RKO (cell line): ENCODE measurements around the gene SGCD.

Experiments used
- DNase-seq: peaks from one replicate; pipeline ENCODE4 v3.0.0-alpha.2; 2016; ENCODE audit warnings: low spot score

SGCD gene

DNA sequence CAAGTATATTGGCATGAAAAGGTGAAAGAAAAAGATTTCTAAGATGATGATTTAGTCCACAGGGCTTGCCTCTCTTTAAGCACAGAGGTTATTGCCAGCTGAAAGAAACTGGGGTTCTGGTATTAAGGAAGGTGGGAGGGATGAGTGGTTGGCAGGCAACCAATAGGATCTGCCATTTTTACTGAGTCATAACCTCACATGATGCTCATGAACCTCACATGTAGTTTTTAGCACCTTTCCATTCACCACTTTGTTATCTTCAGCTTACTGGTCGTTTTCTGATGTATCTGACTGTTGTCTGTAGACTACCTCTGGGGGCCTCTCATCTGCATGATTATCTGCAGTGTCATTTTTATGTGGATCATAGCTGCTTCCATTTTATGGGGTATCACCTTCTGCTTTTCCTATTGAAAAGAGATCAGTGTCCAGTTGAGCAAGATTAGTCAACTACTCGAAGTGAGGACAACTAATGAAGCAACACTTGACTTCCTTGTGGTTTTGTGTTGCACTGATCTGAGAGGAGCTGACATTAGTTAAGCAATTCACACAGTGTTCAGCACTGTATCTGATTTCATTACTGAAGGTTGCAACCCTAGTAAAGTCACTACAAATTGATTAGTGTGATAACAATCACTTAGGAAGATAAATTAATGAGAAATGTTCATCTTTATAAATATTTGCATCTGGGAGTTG is 186.3 kb downstream of the SGCD start:
- DNase-seq, result no peak

DNA sequence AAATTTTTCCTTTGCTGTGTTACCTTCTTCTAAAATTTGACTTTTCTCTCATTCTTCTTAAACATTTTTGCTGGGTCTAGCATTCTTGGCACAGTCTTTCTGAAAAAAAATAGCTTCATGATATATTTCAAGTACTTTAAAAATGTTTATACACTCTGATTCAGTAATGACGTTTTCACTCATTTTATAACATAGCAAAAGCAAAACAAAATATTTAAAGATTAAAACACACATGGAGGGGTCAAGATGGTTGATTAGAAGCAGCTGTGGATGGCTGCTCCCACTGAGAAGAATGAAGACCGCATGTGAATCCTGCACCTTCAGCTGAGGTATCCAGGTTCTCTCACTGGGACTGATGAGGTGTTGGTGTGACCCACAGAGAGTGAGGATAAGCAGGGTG is 188.2 kb downstream of the SGCD start:
- no peak for DNase-seq

DNA sequence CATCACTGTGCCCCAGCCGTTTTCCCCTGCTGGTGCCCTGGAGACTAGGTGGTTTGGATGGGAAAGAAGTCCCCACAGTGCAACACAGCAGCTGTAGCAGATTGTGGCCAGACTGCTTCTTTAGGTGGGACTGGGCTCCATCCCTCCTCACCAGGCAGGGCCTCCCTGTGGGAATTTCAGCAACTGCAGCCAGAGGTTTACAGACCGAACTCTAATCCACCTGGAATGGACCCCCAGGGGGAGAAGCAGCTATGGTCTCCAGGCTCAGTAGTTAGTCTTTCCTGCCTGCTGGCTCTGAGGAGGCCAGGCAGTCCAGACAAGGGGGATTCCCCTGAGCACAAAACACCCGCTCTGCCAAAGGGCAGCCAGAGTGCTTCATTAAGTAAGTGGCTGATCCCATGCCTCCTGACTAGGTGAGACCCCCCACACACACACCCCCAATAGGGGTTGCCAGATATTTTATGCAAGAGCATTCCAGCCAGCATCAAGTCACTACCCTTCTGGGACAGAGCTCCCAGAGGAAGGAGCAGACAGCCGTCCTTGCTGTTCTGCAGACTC is 188.9 kb downstream of the SGCD start:
- DNase-seq, result no peak

DNA sequence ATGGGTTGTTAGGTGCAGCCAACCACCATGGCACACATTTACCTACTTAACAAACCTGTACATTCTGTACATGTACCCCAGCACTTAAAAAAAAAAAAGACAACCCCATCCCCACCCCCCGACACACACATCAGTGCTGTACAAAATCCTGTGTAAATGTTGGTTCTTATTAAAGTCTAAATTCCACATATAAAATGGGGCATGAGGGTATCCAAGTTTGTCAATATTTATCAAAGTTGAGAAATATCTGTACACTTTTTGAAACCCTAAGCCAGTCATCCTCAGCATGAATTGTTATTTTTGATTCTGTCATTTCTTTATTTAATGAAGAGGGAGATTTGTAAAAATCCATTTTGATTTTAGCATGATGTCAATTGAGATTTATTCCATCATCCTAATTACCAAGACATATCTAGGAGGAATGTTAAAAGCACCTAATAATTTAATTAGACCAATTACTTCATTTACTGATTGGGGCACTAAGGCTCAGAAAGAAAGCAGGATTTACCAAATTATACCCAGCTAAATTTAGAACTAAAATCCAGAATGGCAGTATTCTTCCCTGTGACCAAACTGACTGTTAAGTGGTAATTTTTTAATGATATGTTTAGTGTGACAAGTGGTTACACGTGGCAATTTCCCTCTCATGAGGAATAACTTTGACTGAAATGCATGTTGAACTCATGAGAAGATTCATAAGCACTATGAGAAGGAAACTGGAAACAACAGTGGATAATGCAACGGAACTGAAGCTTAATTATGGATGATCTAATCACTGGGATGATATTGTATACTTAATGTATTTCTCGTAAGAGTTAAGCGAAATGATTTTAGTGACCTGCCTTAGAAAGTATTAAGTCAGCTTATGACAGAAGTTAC is 195.9 kb downstream of the SGCD start:
- no peak for DNase-seq

DNA sequence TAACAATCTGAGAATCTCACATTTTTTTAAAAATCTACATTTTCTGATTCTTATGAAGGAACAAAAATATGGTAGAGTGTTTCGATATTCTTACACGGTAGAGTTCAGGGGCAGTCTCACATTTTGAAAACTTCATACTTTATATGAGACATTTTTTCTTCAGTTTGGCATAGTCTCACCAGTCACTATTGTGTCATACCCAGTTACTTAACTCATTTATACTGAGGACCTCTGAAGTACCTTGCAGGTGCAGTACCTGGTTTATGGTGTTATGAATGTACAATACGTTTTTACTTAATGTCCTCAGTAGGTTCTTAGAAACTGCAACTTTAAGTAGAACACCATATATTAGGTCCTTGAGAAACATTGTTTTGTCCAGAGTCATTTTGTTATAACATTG is 196.6 kb downstream of the SGCD start:
- DNase-seq, result no peak

DNA sequence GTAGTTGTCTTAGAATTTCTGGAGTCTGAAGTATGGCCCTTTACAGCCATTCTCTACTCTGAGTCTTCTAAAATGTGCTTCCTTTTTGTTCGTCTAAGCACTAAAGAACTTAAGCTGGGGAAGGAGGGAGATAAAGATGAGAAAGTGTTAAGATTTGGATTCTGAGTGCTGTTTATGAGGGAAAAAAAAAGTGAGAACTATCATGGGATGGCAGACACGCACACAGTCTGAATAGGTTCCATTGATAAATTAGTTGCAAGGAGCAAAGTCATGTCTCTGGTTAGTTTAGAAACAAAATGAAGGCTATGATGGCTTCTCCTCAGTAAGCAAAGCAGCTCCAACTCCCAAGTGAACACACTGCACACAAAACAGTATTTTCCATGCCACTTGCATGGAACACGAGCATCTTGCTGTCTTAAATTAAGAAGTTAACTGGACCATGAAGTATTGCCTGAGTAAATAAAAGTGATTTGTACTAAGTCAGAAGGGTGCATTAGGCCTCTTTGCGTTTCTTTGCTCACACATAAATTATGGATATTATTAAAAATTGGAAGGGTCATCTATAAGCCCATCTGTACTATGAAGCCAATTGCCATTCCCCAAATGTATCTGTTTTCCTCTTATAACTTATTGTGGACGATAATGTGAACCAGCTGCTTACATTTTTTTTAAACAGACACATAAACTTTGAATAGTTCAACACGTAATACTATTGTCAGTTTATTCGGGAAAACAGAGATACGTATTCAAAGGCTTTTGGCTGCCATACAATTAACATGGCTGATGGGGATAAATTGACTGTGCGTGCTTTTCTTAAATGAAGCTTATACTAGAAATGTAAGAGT is 199.3 kb downstream of the SGCD start:
- no peak for DNase-seq

DNA sequence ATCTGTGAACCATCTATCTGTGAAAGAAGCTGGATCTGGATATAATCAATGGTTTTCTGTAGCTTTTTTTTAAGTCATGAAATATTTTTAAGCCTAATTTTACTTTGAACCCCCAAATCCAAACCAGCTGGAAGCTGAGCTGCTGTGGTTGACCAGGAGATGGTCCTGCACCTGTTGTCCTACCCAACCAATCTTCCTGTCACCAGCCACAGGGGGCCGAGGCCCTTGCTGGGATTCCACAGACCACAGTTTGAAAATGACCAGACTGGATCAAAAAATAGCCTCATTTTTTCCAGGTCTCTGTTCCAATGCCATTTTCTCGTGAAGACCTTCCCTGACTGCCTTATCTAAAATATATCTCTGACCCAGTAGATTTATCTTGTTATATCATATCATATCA is 200.6 kb downstream of the SGCD start:
- DNase-seq, result no peak

DNA sequence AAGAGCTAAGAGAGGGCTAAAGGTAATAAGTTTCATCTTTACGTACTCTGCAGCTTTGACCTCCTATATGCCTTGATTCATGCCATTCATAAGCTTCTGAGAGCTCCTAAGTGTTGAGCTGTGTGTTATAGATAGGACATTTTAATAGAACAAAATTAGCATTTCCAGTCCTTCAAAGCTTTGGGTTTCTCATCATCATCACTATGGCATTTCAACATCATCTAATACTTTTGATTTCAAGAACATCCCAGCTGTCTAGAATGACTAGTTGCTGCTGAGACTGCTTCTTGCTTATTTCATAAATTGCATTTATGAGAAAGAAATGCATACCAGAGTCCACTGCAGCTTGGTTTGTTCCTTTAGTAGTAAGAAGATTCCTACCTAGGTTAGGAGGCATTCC is 201.7 kb downstream of the SGCD start:
- no peak for DNase-seq

DNA sequence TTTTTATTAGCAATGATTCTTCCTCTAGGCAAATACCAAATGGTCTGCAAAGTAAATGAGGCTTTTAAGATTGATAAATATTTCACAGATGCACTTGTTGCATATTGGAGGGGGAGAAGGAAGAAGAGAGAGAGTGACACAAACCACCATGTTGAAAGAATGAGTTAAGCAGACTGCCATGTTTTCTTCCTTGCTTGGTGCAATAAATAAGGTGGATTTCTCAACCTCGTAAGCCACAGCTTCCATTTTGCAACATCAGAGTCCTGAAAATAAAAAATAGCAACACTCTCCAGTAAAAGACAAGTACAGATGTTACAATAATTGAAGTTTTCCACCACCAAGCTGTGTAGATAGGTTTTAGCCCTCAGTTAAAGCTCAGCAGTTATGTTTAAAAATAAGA is 202.9 kb downstream of the SGCD start:
- no peak for DNase-seq

DNA sequence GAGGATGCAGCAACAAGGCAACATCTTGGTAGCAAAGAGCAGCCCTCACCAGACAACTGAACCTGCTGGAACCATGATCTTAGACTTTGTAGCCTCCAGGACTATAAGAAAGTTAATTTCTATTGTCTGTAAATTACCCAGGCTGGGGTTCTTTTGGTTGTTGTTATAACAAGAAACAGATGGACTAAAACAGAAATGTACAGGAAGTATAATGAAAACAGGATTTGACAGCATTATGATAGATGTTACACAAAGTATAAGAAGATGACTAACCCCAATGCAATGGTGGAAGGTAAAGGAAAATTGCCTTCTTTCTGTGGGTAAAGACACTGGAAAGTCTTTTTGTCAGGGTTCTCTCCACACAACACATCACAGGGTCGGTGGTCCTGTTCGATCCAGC is 204.2 kb downstream of the SGCD start:
- no peak for DNase-seq

DNA sequence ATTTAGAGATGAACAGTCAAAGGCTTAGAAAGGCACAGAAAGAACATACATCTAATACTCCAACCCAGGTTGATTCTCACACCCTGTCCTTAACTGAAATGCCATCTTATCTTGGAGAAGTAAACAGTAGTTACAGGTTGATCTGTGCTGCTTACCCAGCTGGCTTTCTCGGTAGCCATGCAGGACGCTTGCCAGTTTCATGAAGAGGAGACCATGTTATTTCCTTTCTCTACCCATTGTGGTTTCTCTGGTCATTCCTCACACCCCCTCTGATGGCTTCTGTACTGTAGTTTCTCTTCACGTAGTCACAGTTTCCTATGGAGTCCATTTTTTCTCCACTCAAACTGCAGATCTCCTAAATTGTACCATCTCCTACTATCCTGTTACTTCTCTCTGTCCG is 206.0 kb downstream of the SGCD start:
- DNase-seq, result no peak

DNA sequence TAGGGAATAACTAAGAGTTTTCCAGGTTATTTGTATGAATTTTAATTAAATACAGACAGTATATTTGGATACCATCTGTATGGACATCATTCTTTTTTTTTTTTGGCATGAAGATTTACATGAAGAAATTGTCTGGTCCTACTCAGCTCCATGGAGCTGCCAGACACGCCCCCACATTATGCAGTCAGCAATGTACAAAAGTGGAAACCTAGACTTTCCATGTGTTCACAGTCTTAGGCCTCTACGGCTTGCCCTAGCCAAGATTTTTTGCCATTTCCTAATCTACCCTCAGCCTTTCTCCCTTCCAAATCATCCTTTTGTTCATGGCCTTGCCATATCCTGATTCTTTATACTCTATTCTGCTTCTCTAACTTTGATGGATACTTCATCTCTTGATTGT is 207.1 kb downstream of the SGCD start:
- DNase-seq, result no peak

DNA sequence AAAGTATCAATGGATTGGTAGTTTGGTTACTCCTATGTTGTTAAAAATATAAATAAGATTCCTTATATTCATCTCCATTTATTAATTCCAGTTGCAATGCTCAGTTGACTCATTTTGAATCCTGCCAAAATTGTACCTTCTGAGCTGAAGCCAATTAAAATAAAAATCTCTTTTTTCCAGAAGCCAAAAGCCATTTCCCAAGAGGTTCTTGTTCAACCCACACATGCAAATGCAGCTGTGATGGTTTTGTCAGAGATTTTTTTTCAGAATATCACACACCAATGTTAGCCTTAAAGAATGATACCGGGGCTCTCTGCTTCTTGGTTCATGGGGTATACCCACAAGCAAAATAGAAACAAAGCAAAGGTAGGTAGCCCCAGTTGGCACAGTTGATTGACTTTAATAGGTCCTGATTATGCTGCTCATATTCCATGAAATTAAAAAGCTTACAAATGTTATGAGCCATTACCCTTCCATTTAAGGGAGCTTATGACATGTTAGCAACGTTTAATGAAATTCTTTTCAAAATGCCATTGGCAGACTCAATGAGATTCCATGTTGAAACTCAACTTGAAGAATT is 208.0 kb downstream of the SGCD start:
- no peak for DNase-seq

DNA sequence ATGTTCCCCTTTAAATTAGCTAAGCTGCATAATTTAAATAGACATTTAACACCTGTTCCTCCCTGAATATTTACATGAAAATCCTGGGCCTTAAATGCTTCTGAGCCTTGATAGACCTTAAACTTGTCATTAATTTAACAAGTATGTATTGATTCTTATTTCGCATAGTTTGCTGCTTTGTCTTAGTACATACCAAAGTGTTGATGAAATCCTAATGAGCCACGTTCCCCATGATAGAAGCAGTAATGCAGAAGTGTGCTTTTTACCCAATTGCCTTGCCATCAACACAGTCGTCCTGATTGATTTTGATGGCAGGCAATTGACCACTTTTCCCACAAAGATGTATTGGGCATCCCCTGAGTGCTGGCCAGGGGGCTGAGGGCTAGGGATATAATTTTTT is 213.5 kb downstream of the SGCD start:
- DNase-seq, result no peak

DNA sequence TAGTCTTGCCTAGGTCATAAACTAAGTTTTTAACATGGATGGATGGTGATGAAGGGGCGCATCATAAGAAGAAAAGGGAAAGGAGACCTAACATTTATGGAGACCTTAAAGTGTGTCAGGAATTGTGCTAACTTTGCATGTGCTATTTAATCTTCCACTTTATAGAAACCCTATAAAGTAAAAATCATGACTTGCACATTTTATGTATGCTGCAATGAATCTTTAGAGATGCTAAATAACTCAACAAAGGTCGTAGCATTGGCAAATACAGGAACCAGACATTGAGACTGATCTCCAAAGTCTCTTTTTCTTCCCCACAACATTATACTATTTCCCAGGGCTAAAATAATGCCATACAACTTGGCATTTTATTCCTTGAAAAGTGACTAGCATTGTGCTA is 214.6 kb downstream of the SGCD start:
- DNase-seq, result no peak

DNA sequence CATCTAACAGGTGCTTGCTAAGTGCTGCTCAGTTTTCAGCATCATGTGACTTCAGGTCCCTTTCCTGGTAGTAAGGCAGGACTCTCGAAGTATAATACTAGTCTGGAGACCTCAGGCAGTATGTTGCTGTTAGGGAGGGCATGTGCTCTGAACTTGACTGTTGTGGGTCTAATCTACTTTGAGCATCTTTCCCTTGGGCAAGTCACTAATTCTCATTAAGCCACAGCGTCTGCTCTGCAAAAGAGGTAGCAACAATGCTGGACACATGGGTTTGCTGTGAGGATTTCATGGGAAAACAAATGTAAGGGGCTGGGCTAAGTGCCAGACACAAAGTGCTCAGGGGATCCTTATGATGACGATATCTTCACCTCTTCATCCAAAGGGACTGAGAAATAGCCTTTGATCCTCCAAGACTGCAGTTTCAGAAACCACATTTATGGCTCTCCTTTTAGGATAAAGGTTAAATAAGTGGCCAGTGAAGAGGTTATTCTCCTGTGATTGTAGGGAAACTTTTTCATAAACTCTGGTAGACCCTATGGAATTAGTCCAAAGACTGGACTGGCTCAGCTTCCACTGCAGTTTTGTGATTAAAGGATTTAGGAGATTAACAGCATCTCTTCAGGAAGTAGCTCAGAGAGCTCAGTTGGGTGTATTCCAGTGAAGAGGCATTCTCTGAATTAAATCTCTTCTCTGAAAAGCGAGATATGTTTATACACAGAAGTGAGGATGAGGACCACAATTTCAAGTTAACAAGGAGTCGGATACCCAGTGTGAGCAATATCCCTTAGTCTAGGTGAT is 216.6 kb downstream of the SGCD start:
- DNase-seq, result no peak

DNA sequence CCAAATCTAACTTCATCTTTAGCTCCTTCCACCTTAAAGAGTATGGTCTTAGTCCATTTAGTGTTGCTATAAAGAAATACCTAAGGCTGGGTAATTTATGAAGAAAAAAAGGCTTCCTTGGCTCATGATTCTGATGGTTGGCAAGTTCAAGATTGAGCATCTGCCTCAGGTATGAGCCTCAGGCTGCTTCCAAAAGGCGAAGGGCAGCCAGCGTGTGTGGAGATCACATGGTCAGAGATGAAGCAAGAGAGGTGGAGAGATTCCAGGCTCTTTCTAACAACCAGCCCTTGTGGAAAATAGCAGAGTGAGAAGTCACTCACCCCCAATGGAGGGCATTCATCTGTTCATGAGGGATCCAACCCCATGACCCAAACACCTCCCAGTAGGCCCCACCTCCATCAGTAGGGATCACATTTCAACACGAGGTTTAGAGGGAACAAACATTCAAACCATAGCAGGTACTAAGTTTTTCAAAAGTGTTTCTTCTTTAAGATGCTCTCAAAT is 225.9 kb downstream of the SGCD start:
- DNase-seq, result no peak

DNA sequence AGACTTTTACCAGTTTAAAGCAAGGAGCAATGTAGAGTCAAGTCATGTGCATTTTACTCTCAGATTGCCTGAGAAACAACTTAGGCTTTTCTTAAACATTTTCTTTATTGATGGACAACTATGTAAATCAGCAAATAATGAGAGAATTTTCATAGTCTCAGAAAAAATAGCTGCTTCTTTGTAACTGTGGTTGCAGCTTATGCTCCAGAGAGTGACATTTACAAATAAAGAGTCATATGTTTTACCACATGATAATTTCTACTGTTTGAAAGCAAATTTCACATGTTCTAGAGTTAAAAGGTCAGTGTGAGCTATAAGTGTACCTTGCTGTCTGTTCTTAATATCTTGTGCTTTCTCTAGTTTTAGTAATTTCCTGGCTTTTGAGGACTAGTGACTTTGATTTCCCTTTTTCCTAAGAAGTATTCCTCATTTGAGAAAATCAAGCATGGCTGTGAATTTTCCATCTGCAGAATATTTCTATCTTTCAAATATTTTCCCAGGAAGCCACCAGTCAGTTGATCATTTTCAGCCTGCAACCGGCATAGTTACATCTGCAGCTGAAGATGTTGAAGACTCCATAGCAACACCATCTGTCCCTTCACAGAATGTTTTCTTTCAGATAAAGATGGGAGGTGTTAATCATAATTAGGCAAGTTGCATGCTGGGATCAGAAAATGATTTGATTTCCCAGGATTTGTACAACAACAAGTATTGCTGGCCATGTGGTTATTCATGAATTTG is 229.9 kb downstream of the SGCD start:
- no peak for DNase-seq

DNA sequence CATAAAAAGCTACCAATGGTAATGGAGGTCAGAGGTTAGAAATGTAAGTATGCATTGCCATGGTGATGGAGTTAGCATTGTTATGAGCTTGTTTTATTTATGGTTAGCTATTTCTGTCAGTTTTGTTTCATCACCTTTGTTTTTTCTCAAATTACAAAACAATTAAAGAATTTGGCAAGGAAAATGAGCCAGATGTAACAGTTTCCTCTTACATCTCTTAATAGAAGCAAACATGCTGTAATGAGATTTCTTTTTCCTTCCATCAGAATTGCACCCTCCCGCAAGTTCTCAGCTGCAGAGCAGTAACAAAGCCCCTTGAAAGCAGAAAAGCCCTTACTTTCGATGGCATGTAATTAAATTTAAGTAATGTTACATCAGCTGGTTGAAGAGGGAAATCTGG is 233.0 kb downstream of the SGCD start:
- DNase-seq, result no peak

DNA sequence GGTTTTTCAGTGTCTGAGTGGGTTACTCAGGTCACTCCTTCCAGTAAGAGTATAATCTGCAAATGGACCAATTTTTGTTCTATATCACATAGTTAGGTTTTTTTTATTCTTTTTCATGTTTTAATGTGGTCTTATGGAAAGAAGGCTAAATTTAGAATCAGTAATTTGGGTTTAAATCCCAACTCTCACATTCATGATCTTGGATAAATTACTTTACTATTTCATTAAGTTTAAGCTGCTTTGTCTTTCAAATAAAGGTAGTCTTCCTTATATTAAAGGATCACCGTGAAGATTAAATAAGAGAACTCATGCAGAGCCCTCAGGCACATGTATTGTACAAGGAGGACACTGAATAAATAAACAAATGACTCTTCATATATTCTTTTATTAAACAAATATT is 234.7 kb downstream of the SGCD start:
- DNase-seq, result no peak
